ENCODE measurements around the gene OTOP2.

Gene OTOP2

GRCh38 chr17:74924250-74924948, at the start of gene OTOP2:
TSS of gene OTOP2 (plus strand) at chr17:74924273. CDS start at chr17:74924633, 360 bp downstream.
- no peak for DNase-seq
- H3K36me3 Mint-ChIP-seq (ENCODE audit: low read depth) = no peaks in the 10 kb centered on the region
- H3K4me1 Mint-ChIP-seq = peaks cover 6% of the 10 kb centered on the region
- no peaks in the 10 kb centered on the region for H3K9me3 Mint-ChIP-seq
- peak within 1 kb of the TSS; percentile 42 for H3K4me3 Mint-ChIP-seq
- peak; percentile 16 for ATAC-seq
- H3K27me3 Mint-ChIP-seq = peaks cover 59% of the 10 kb centered on the region
- no peak within 1 kb of the TSS for H3K27ac Mint-ChIP-seq

- peaks cover 3% of the 10 kb centered on the region for H3K27me3 Mint-ChIP-seq
- ATAC-seq (no peak), DNase-seq (no peak)
- no peaks in the 10 kb centered on the region for H3K36me3 Mint-ChIP-seq (ENCODE audit: low read depth)
- H3K27ac Mint-ChIP-seq = no peak overlapping the region
- peaks cover 21% of the 10 kb centered on the region for H3K4me1 Mint-ChIP-seq
- no peak overlapping the region for H3K4me3 Mint-ChIP-seq
- no peaks in the 10 kb centered on the region for H3K9me3 Mint-ChIP-seq
Observed at GRCh38 chr17:74874615-74875037, 49.4 kb upstream of the OTOP2 start.

GRCh38 chr17:74875155-74875976, 48.7 kb upstream of the OTOP2 start:
- ATAC-seq = no peak
- no peak overlapping the region for H3K27ac Mint-ChIP-seq
- H3K4me3 Mint-ChIP-seq = no peak overlapping the region
- H3K36me3 Mint-ChIP-seq (ENCODE audit: low read depth) = no peaks in the 10 kb centered on the region
- H3K27me3 Mint-ChIP-seq = peaks cover 3% of the 10 kb centered on the region
- H3K9me3 Mint-ChIP-seq = no peaks in the 10 kb centered on the region
- H3K4me1 Mint-ChIP-seq = peaks cover 21% of the 10 kb centered on the region
- DNase-seq = no peak

GRCh38 chr17:74875977-74876593, 48.0 kb upstream of the OTOP2 start:
- Mint-ChIP-seq H3K9me3 (no peaks in the 10 kb centered on the region), H3K36me3 (ENCODE audit: low read depth) (no peaks in the 10 kb centered on the region), H3K4me1 (peaks cover 21% of the 10 kb centered on the region), H3K27me3 (peaks cover 3% of the 10 kb centered on the region), H3K4me3 (no peak overlapping the region), H3K27ac (no peak overlapping the region)
- ATAC-seq (no peak), DNase-seq (no peak)

DNA sequence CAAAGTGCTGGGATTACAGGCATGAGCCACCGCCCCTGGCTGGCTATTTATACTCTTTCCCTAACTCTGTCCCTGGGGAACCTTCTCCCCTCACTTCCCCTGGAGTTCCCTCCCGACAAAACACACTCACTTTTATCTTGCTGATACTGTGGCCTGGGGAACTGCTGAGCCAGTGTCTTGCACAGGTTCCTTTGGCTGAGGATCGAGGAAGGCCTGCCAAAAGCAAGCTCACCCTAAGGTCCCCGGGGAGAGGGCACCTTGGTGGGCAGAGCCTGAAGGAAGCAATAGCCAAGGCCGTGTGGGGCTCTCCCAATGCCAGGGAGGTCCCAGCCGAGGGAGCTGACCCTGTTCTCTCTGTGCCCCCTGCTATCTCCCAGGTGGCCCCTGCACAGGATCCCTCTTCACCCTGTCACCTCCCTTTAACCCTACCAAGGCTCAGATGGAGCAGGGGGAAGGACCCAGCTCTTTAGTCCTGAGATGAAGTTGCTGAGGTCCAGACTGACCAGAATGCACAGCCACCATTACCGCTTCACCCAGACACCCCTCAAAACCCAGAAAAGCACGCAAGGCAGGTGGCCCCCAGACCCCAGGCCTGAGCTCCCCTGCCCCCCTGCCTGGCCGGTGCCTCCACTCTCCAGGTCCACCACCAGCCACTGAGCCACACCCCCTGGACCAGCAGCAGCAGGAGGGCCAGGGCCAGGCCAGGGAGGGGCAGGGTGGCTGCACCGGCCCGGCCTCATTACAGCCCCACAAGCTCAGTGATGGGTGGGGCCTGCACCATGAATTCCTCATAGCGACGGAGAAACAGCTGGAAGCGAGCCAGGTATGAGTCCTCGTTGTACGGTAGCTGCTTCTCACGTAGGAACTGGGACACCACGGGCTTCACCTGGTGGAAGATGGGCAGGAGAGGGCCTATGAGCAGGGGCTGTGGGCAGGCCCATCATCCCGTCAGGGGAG, 46.2 kb upstream of the OTOP2 start:
- Mint-ChIP-seq H3K9me3 (no peaks in the 10 kb centered on the region), H3K27me3 (peaks cover 6% of the 10 kb centered on the region), H3K4me1 (peaks cover 13% of the 10 kb centered on the region), H3K36me3 (ENCODE audit: low read depth) (no peaks in the 10 kb centered on the region), H3K27ac (no peak overlapping the region), H3K4me3 (no peak overlapping the region)
- no peak for DNase-seq
- no peak for ATAC-seq

GRCh38 chr17:74878658-74879057, 45.4 kb upstream of the OTOP2 start:
- no peak for ATAC-seq
- Mint-ChIP-seq H3K4me1 (peaks cover 9% of the 10 kb centered on the region), H3K4me3 (no peak overlapping the region), H3K27ac (no peak overlapping the region), H3K9me3 (no peaks in the 10 kb centered on the region), H3K27me3 (peaks cover 3% of the 10 kb centered on the region), H3K36me3 (ENCODE audit: low read depth) (no peaks in the 10 kb centered on the region)
- DNase-seq = no peak

- DNase-seq (no peak), ATAC-seq (no peak)
- Mint-ChIP-seq H3K36me3 (ENCODE audit: low read depth) (no peaks in the 10 kb centered on the region), H3K4me1 (peaks cover 4% of the 10 kb centered on the region), H3K27ac (no peak overlapping the region), H3K4me3 (no peak overlapping the region), H3K9me3 (no peaks in the 10 kb centered on the region), H3K27me3 (peaks cover 3% of the 10 kb centered on the region)
Observed at GRCh38 chr17:74879308-74879707, 44.8 kb upstream of the OTOP2 start.

DNA sequence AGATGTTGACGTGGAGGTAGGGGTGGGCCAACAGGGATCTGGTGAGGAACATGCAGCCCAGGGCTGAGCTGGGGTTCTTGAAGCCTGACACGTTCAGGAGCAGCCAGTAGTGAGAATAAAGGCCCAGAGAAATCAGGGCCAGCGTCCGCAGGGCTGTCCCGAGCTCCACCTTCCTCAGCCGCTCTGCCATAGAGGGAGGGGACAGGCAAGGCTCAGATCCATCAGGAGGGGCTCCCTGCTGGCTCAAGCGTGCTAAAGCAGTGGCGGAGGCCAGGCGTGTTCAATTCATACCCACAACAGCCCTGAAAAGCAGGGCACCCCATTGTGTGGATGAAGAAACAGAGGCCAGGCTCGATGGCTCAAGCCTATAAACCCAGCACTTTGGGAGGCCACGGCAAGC, 43.0 kb upstream of the OTOP2 start:
- no peak overlapping the region for H3K4me3 Mint-ChIP-seq
- H3K27ac Mint-ChIP-seq = no peak overlapping the region
- H3K4me1 Mint-ChIP-seq = no peaks in the 10 kb centered on the region
- DNase-seq (no peak), ATAC-seq (no peak)
- H3K9me3 Mint-ChIP-seq = no peaks in the 10 kb centered on the region
- H3K27me3 Mint-ChIP-seq = peaks cover 14% of the 10 kb centered on the region
- H3K36me3 Mint-ChIP-seq (ENCODE audit: low read depth) = no peaks in the 10 kb centered on the region

DNA sequence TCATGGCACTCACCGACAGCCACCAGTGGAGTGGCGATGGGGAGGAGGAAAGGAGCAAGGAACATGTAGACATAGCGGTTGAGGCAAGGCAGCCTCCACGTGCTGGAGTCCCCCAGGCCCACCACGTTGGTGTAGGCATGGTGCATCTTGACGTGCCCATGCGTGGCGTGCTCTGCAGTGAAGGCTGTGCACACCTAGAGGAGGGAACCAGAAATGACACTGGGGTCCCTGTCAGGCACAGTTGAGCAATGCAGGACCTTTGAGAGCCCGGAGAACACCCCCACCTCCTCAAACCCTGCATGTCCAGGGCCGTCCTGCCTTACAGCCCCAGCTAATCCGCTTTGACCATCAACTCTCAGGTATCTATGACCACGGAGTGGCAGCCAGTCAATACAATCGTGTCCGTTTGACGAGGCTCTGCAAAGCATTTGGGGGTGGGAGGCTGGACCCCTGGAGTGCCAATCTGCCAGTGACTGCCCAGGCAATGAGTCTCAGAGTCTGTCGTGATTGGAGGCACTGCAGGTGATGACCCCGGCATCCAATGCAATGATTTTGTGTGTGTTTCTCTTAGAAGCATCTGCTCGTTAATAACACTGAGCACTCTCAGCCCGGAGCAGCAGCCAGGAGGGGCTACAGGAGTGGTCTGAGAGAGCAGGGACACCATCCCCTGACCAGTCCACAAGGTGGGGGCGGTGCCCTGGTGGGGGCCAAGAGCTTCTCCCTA, 41.4 kb upstream of the OTOP2 start:
- Mint-ChIP-seq H3K27me3 (peaks cover 18% of the 10 kb centered on the region), H3K36me3 (ENCODE audit: low read depth) (no peaks in the 10 kb centered on the region), H3K4me1 (no peaks in the 10 kb centered on the region), H3K27ac (no peak overlapping the region), H3K9me3 (no peaks in the 10 kb centered on the region), H3K4me3 (no peak overlapping the region)
- DNase-seq (no peak), ATAC-seq (no peak)

- H3K4me3 Mint-ChIP-seq = no peak overlapping the region
- no peak for DNase-seq
- no peak for ATAC-seq
- no peaks in the 10 kb centered on the region for H3K9me3 Mint-ChIP-seq
- H3K27ac Mint-ChIP-seq = no peak overlapping the region
- peaks cover 18% of the 10 kb centered on the region for H3K27me3 Mint-ChIP-seq
- H3K4me1 Mint-ChIP-seq = no peaks in the 10 kb centered on the region
- no peaks in the 10 kb centered on the region for H3K36me3 Mint-ChIP-seq (ENCODE audit: low read depth)
Observed at GRCh38 chr17:74883241-74883745, 40.8 kb upstream of the OTOP2 start.

DNA sequence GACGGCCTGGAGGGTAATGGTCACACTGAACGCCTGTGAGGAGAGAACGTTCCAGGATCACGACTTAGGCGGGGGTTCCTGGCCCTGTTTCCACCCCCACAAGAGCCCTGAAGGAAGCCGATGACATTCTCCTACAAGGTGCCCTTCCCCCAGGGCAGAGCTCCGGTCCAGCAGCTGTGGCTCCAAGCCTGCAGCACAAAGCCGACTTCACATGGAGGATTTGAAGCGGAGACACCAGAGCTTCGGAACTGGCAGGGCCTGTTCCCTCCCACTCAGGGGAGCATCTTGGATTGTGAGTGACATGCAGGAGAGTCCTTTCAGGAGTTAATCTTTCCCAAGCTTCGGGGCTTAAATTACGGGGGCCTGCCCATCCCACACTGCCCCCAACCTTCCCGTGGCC, 35.6 kb upstream of the OTOP2 start:
- H3K4me1 Mint-ChIP-seq = no peaks in the 10 kb centered on the region
- H3K36me3 Mint-ChIP-seq (ENCODE audit: low read depth) = no peaks in the 10 kb centered on the region

DNA sequence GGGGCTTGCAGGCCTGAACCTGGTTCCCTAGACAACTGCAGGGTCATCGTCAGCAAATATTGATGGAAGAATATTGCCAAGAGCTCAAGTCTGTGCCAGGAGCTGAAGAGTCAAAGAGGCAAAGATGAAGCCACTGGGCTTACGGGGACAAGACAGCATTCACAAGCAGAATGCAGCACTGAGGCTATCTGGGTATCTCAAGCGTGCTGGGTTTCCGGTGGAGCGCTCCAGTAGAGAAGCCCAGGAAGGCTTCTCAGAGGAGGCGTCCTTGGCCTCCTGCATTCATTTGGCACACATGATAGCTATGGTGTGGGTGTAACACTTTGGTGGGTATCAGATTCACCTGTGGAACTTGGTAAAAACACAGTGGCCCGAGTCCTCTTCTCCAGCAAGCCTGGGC, 33.5 kb upstream of the OTOP2 start:
- DNase-seq (no peak), ATAC-seq (no peak)
- peaks cover 37% of the 10 kb centered on the region for H3K27me3 Mint-ChIP-seq
- H3K4me3 Mint-ChIP-seq = no peak overlapping the region
- H3K27ac Mint-ChIP-seq = no peak overlapping the region
- no peaks in the 10 kb centered on the region for H3K9me3 Mint-ChIP-seq
- H3K4me1 Mint-ChIP-seq = peaks cover 3% of the 10 kb centered on the region
- H3K36me3 Mint-ChIP-seq (ENCODE audit: low read depth) = no peaks in the 10 kb centered on the region

More for the DNA sequence above, 35.6 kb upstream of the OTOP2 start:
- H3K9me3 Mint-ChIP-seq = no peaks in the 10 kb centered on the region
- H3K27me3 Mint-ChIP-seq = peaks cover 28% of the 10 kb centered on the region
- no peak overlapping the region for H3K27ac Mint-ChIP-seq
- no peak for ATAC-seq
- H3K4me3 Mint-ChIP-seq = no peak overlapping the region
- DNase-seq = no peak

DNA sequence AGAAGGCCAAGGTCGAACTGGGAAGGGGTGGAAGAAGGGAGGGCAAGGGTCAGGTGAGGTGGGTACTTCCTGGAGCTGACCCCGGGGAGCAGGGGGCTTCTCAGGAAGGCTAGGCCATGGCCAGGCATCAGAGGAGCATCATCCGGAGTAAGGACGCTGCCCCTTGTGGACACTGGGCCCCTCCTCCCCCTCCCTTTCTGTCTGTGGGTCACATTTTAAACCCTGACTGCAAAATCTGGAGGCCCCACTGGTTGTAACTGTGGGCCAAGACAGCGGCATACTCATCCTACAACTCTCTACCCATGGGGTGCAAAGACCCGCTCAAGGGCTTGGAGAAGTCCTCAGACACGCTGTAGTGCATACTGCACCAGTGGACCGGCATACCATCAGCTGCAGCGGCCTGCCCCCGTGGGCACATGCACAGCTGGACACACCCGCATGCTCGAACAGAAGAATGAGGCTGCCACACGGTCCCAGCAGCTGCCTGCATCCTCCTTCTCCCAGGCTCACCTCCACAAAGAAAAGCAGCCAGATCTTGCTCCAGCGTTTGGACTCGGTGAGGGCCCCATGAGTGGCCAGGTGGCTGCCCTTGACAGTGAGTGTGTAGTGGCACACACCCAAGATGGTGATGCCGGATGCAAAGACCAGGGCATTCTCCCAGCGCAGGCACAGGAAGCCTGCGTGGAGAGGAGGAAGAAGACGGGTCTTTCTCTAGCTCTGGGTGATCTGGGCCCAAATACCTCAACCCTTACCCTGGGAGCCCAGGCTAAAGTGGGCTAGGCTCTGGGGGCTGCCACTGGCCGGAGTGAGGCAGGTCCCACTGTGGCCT, 31.8 kb upstream of the OTOP2 start:
- ATAC-seq (no peak), DNase-seq (no peak)
- Mint-ChIP-seq H3K27ac (no peak overlapping the region), H3K9me3 (no peaks in the 10 kb centered on the region), H3K27me3 (peaks cover 40% of the 10 kb centered on the region), H3K36me3 (ENCODE audit: low read depth) (no peaks in the 10 kb centered on the region), H3K4me3 (no peak overlapping the region), H3K4me1 (peaks cover 3% of the 10 kb centered on the region)

All from activated naive CD8-positive, alpha-beta T cell treated with anti-CD3 and anti-CD28 coated beads, Interleukin-2, amount 50 U/mL, for 24 hours (primary cell).